K562 (cell line): ENCODE results near the gene ARID4B. TPM values are rescaled to one million over a fixed set of nuclear protein-coding genes. Genes with fewer than 3 reads are reported as not detected.

Experiments used
- ARID2 ChIP-seq: fragments of 450-650 bp; IDR thresholded peaks from 2 replicates; pipeline ENCODE4 v1.6.1; 2017; ENCODE audit warnings: antibody characterized with exemption, mild to moderate bottlenecking
- CTBP1 ChIP-seq: fragments of 450-650 bp; IDR thresholded peaks from 2 replicates; pipeline ENCODE4 v1.6.1; 2016; ENCODE audit warnings: borderline replicate concordance
- RNF2 ChIP-seq: sonication (generic); IDR thresholded peaks from 2 replicates; pipeline ENCODE4 v1.6.1; 2016
- SMARCC2 ChIP-seq: fragments of 450-650 bp; IDR thresholded peaks from 2 replicates; pipeline ENCODE4 v1.6.1; 2017; ENCODE audit warnings: antibody characterized with exemption, moderate library complexity, mild to moderate bottlenecking, low read depth
- TRIM28 ChIP-seq: fragments of 450-650 bp; IDR thresholded peaks from 2 replicates; pipeline ENCODE4 v1.6.1; 2017
- polyA plus RNA-seq, 8 experiments: library from polyadenylated mRNA; depleted of rRNA in 4 of 8; stranded (reverse) in 5 of 8; unstranded in 3 of 8; fragments of >200 nt; fragmentation: Nextera tagmentation in 2 of 8; fragmentation: Illumina TruSeq in 1 of 8; extraction: Ambion mirVana in 2 of 8; extraction: Trizol in 1 of 8; gene quantifications; 2 replicates each; pipeline versions ENCODE4 v1.2.1 to v1.2.3, GENCODE V29; 2011 to 2014; ENCODE audit warnings: inconsistent platforms in 1 of 8, missing spikeins in 1 of 8
- total RNA-seq, 7 experiments: library from RNA; depleted of rRNA in 6 of 7; stranded (reverse); fragments of >200 nt in 6 of 7; fragmentation: Illumina TruSeq in 2 of 7; extraction: Trizol in 2 of 7; gene quantifications; 2 replicates each; pipeline versions ENCODE4 v1.2.1 to v1.2.3, GENCODE V29; 2011 to 2021; ENCODE audit warnings: low replicate concordance in 1 of 7
- TF ChIP-seq, protein P1 (sequence below): fragments of 250-450 bp; sonication (Bioruptor Pico); IDR thresholded peaks from 2 replicates; pipeline ENCODE4 v1.5.0; 2021
- TF ChIP-seq, protein P2 (sequence below), 2 experiments: fragments of 450-650 bp; formaldehyde crosslinking in 1 of 2; IDR thresholded peaks; 2 replicates each; pipeline versions ENCODE4 v1.4.0 to v1.6.1; 2014 to 2020; ENCODE audit warnings: mild to moderate bottlenecking in 2 of 2, borderline replicate concordance in 1 of 2, low read depth in 1 of 2
- TF ChIP-seq, protein P3 (sequence below): fragments of 250-450 bp; sonication (Bioruptor Pico); IDR thresholded peaks from 2 replicates; pipeline ENCODE4 v1.6.1; 2021; ENCODE audit warnings: mild to moderate bottlenecking
- TF ChIP-seq, protein P4 (sequence below): fragments of 250-450 bp; sonication (Bioruptor Pico); IDR thresholded peaks from 2 replicates; pipeline ENCODE4 v1.8.0; 2021; ENCODE audit warnings: moderate library complexity, mild to moderate bottlenecking, inconsistent platforms
- TF ChIP-seq, protein P5 (sequence below), 2 experiments: fragments of 150-350 bp in 1 of 2; IDR thresholded peaks; 2 replicates each; pipeline ENCODE4 v1.6.1; 2012 to 2016; ENCODE audit warnings: low read depth in 2 of 2, low read length in 2 of 2, mild to moderate bottlenecking in 1 of 2, moderate library complexity in 1 of 2
- TF ChIP-seq, protein P6 (sequence below): fragments of 250-450 bp; sonication (Bioruptor Pico); IDR thresholded peaks from 2 replicates; pipeline ENCODE4 v1.4.0; 2020; ENCODE audit warnings: mild to moderate bottlenecking, moderate library complexity

The ARID4B gene
- total and polyA plus RNA-seq, 9 of the 15 experiments (the other 6 are each of a cell fraction or from before 2014, with no cell fraction given): 8.4 to 38.9 (median 18.5) TPM

DNA sequence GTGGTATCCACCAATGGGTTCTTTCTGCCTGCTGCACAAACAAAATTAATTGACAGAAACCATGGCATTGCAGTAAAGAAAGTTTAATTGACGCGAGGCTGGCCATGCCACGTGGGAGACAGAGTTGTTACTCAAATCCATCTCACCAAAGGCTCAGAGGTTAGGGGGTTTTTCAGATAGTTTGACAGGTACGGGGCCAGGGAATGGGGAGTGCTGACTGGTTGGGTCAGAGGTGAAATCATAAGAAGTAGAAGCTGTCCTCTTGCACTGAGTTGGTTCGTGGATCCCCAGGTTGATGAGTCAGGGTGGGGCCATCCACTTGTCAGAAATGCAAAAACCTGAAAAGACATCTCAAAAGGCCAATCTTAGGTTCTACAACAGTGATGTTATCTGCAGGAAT lies 38.3 kb upstream of the ARID4B start (continued):
- TF ChIP-seq, protein P1, sequence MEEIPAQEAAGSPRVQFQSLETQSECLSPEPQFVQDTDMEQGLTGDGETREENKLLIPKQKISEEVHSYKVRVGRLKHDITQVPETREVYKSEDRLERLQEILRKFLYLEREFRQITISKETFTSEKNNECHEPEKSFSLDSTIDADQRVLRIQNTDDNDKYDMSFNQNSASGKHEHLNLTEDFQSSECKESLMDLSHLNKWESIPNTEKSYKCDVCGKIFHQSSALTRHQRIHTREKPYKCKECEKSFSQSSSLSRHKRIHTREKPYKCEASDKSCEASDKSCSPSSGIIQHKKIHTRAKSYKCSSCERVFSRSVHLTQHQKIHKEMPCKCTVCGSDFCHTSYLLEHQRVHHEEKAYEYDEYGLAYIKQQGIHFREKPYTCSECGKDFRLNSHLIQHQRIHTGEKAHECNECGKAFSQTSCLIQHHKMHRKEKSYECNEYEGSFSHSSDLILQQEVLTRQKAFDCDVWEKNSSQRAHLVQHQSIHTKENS (CRISPR knock-in tag): no peak
- no peak for TF ChIP-seq TRIM28
- TF ChIP-seq, protein P2, sequence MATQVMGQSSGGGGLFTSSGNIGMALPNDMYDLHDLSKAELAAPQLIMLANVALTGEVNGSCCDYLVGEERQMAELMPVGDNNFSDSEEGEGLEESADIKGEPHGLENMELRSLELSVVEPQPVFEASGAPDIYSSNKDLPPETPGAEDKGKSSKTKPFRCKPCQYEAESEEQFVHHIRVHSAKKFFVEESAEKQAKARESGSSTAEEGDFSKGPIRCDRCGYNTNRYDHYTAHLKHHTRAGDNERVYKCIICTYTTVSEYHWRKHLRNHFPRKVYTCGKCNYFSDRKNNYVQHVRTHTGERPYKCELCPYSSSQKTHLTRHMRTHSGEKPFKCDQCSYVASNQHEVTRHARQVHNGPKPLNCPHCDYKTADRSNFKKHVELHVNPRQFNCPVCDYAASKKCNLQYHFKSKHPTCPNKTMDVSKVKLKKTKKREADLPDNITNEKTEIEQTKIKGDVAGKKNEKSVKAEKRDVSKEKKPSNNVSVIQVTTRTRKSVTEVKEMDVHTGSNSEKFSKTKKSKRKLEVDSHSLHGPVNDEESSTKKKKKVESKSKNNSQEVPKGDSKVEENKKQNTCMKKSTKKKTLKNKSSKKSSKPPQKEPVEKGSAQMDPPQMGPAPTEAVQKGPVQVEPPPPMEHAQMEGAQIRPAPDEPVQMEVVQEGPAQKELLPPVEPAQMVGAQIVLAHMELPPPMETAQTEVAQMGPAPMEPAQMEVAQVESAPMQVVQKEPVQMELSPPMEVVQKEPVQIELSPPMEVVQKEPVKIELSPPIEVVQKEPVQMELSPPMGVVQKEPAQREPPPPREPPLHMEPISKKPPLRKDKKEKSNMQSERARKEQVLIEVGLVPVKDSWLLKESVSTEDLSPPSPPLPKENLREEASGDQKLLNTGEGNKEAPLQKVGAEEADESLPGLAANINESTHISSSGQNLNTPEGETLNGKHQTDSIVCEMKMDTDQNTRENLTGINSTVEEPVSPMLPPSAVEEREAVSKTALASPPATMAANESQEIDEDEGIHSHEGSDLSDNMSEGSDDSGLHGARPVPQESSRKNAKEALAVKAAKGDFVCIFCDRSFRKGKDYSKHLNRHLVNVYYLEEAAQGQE (IDR thresholded peaks at IDR 0.05; ENCODE audit: borderline replicate concordance): no peak
- TF ChIP-seq, protein P2 (CRISPR knock-in tag; IDR thresholded peaks at IDR 0.05; ENCODE audit: low read depth): no peak
- TF ChIP-seq, protein P3, sequence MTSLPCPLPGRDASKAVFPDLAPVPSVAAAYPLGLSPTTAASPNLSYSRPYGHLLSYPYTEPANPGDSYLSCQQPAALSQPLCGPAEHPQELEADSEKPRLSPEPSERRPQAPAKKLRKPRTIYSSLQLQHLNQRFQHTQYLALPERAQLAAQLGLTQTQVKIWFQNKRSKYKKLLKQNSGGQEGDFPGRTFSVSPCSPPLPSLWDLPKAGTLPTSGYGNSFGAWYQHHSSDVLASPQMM (CRISPR knock-in tag): no peak
- TF ChIP-seq, protein P4, sequence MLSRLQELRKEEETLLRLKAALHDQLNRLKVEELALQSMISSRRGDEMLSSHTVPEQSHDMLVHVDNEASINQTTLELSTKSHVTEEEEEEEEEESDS (CRISPR knock-in tag): no peak
- TF ChIP-seq, protein P5, sequence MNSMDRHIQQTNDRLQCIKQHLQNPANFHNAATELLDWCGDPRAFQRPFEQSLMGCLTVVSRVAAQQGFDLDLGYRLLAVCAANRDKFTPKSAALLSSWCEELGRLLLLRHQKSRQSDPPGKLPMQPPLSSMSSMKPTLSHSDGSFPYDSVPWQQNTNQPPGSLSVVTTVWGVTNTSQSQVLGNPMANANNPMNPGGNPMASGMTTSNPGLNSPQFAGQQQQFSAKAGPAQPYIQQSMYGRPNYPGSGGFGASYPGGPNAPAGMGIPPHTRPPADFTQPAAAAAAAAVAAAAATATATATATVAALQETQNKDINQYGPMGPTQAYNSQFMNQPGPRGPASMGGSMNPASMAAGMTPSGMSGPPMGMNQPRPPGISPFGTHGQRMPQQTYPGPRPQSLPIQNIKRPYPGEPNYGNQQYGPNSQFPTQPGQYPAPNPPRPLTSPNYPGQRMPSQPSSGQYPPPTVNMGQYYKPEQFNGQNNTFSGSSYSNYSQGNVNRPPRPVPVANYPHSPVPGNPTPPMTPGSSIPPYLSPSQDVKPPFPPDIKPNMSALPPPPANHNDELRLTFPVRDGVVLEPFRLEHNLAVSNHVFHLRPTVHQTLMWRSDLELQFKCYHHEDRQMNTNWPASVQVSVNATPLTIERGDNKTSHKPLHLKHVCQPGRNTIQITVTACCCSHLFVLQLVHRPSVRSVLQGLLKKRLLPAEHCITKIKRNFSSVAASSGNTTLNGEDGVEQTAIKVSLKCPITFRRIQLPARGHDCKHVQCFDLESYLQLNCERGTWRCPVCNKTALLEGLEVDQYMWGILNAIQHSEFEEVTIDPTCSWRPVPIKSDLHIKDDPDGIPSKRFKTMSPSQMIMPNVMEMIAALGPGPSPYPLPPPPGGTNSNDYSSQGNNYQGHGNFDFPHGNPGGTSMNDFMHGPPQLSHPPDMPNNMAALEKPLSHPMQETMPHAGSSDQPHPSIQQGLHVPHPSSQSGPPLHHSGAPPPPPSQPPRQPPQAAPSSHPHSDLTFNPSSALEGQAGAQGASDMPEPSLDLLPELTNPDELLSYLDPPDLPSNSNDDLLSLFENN (IDR thresholded peaks at IDR 0.05; ENCODE audit: low read depth in 2 of 2, low read length in 2 of 2): no peak
- no peak for TF ChIP-seq RNF2
- TF ChIP-seq ARID2: no peak
- peak; percentile 16; the same call in 1 of the 2 replicates for TF ChIP-seq CTBP1
- TF ChIP-seq SMARCC2: no peak
- TF ChIP-seq, protein P6, sequence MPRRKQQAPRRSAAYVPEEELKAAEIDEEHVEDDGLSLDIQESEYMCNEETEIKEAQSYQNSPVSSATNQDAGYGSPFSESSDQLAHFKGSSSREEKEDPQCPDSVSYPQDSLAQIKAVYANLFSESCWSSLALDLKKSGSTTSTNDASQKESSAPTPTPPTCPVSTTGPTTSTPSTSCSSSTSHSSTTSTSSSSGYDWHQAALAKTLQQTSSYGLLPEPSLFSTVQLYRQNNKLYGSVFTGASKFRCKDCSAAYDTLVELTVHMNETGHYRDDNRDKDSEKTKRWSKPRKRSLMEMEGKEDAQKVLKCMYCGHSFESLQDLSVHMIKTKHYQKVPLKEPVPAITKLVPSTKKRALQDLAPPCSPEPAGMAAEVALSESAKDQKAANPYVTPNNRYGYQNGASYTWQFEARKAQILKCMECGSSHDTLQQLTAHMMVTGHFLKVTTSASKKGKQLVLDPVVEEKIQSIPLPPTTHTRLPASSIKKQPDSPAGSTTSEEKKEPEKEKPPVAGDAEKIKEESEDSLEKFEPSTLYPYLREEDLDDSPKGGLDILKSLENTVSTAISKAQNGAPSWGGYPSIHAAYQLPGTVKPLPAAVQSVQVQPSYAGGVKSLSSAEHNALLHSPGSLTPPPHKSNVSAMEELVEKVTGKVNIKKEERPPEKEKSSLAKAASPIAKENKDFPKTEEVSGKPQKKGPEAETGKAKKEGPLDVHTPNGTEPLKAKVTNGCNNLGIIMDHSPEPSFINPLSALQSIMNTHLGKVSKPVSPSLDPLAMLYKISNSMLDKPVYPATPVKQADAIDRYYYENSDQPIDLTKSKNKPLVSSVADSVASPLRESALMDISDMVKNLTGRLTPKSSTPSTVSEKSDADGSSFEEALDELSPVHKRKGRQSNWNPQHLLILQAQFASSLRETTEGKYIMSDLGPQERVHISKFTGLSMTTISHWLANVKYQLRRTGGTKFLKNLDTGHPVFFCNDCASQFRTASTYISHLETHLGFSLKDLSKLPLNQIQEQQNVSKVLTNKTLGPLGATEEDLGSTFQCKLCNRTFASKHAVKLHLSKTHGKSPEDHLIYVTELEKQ (CRISPR knock-in tag): no peak
